Measurements from ENCODE around the gene ETDA. TPM values are rescaled to one million over a fixed set of nuclear protein-coding genes. Genes with fewer than 3 reads are reported as not detected.

ETDA gene
- total RNA-seq, 1 experiment from 2014 or later, result not detected

DNA sequence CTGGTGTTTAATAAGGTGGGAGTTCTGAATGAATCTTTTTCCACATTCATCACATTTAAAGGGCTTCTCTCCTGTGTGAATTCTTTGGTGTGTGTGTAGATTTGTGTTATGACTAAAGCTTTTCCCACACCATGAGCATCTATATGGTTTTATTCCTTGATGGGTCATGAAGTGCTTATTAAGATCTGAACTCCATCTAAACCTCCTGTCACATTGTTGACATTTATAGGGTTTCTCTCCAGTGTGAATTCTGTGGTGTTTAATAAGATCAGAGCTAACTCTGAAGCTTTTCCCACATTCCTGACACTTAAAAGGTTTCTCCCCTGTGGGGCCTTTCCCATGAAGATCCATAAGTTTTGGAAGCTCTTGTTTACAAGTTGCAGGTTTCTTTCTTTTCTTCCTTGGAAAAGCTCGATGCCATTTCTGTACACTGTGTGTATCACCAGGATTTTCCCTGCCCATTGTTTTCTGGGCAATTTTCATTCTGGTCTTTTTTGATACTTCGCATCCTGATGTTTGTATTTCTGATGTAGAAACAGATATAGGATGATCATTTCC lies 35.5 kb downstream of the ETDA start:
- H3K9me3 ChIP-seq (ENCODE audit: low read depth, low read length, poor library complexity, severe bottlenecking), result peaks cover 38% of the 10 kb centered on the region
- intact Hi-C loops (cut with micrococcal nuclease; ENCODE audit: unreplicated experiment), result no loop called here
- DNase-seq (ENCODE audit: low spot score), result no peak
- no peaks in the 10 kb centered on the region for H3K36me3 ChIP-seq (ENCODE audit: insufficient read depth, low read length, poor library complexity, severe bottlenecking)
- ChIA-PET POLR2A (ENCODE audit: low non-redundant PET) (no interaction called here), CTCF (no interaction called here)
- TF ChIP-seq EZH2 (IDR thresholded peaks at IDR 0.05; ENCODE audit: borderline replicate concordance, low read depth, low read length, poor library complexity, severe bottlenecking), result no peak
- TF ChIP-seq, protein P1, sequence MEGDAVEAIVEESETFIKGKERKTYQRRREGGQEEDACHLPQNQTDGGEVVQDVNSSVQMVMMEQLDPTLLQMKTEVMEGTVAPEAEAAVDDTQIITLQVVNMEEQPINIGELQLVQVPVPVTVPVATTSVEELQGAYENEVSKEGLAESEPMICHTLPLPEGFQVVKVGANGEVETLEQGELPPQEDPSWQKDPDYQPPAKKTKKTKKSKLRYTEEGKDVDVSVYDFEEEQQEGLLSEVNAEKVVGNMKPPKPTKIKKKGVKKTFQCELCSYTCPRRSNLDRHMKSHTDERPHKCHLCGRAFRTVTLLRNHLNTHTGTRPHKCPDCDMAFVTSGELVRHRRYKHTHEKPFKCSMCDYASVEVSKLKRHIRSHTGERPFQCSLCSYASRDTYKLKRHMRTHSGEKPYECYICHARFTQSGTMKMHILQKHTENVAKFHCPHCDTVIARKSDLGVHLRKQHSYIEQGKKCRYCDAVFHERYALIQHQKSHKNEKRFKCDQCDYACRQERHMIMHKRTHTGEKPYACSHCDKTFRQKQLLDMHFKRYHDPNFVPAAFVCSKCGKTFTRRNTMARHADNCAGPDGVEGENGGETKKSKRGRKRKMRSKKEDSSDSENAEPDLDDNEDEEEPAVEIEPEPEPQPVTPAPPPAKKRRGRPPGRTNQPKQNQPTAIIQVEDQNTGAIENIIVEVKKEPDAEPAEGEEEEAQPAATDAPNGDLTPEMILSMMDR (conservative IDR thresholded peaks at IDR 0.05; ENCODE audit: low read depth, low read length), result no peak
- BruUV-seq (replicated peaks), result no TSS peak
- H3K27ac ChIP-seq (ENCODE audit: low read depth, low read length, poor library complexity, severe bottlenecking), result no peak overlapping the region
- H3K4me1 ChIP-seq (ENCODE audit: insufficient read depth, low read length, poor library complexity, severe bottlenecking), result no peaks in the 10 kb centered on the region
- no peaks in the 10 kb centered on the region for H3K27me3 ChIP-seq (replicated peaks; ENCODE audit: insufficient read depth, low read depth, low read length, poor library complexity)
- H3K4me3 ChIP-seq (ENCODE audit: low read depth, low read length, poor library complexity, severe bottlenecking), result no peak overlapping the region

DNA sequence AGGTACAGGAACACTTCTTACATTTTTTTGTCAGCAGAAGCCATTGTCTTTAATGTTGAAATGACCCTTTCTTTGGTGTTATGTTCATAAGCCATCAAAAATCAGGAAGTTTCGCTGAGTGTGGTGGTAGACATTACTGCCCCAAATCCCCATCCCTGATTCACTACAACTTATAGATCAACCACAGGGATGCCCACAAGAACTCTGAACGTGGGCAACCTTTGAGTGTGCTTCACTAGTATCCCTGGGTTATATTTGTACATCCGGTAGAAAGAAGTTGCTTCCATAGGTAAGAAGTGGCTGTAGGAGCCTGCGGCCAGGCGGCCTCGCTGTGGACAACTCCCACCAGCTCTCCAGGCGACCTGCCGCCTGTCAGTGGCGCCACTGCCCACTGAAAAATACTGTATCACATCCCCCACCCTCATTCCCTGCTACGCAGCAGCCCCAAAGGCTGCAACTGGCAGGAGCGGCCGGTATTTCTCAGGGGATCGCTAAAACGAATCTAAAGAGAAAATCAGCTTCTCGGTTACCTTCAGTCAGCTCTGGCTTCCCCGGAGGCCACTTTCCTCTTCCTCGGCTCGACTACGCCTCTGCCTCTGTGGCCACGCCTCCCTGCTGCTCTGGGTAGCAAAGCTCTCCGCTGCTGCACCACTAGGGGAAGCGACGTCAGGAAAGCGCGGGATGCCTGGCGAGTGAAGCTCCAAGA lies 43.5 kb downstream of the ETDA start:
- H3K27ac ChIP-seq (ENCODE audit: low read depth, low read length, poor library complexity, severe bottlenecking), result no peak overlapping the region
- DNase-seq (ENCODE audit: low spot score), result no peak
- BruUV-seq (replicated peaks), result no TSS peak
- H3K4me3 ChIP-seq (ENCODE audit: low read depth, low read length, poor library complexity, severe bottlenecking), result no peak overlapping the region
- no peaks in the 10 kb centered on the region for H3K36me3 ChIP-seq (ENCODE audit: insufficient read depth, low read length, poor library complexity, severe bottlenecking)
- intact Hi-C loops (cut with micrococcal nuclease; ENCODE audit: unreplicated experiment), result no loop called here
- POLR2A ChIA-PET (ENCODE audit: low non-redundant PET), result no interaction called here
- H3K9me3 ChIP-seq (ENCODE audit: low read depth, low read length, poor library complexity, severe bottlenecking), result no peaks in the 10 kb centered on the region
- TF ChIP-seq EZH2 (IDR thresholded peaks at IDR 0.05; ENCODE audit: borderline replicate concordance, low read depth, low read length, poor library complexity, severe bottlenecking), result no peak
- no peaks in the 10 kb centered on the region for H3K4me1 ChIP-seq (ENCODE audit: insufficient read depth, low read length, poor library complexity, severe bottlenecking)
- no peaks in the 10 kb centered on the region for H3K27me3 ChIP-seq (replicated peaks; ENCODE audit: insufficient read depth, low read depth, low read length, poor library complexity)
- CTCF ChIA-PET, result no interaction called here

DNA sequence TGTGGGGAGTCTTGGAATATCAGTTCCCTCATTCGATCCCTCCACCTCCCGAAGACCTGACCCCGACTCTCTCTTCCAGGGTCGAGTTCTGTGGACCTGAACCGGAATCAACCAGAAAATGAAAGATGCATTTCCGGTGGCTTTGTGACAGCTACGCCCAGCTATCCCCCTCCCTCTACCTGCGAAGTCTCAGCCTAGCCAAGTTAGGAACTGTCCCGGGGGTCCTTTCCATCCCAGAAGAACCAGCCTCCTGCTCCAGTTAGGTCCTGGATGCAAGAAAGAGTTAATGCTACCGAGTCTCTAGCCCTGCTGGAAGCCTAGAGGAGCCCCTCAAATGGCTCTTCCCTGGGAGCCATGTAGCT lies 44.1 kb downstream of the ETDA start:
- CTCF ChIA-PET, result no interaction called here
- intact Hi-C loops (cut with micrococcal nuclease; ENCODE audit: unreplicated experiment), result no loop called here
- POLR2A ChIA-PET (ENCODE audit: low non-redundant PET), result no interaction called here

More for the DNA sequence above, 44.1 kb downstream of the ETDA start:
- no peaks in the 10 kb centered on the region for H3K9me3 ChIP-seq (ENCODE audit: low read depth, low read length, poor library complexity, severe bottlenecking)
- no peaks in the 10 kb centered on the region for H3K27me3 ChIP-seq (replicated peaks; ENCODE audit: insufficient read depth, low read depth, low read length, poor library complexity)
- H3K27ac ChIP-seq (ENCODE audit: low read depth, low read length, poor library complexity, severe bottlenecking), result no peak overlapping the region
- no peaks in the 10 kb centered on the region for H3K36me3 ChIP-seq (ENCODE audit: insufficient read depth, low read length, poor library complexity, severe bottlenecking)
- no peak overlapping the region for H3K4me3 ChIP-seq (ENCODE audit: low read depth, low read length, poor library complexity, severe bottlenecking)
- H3K4me1 ChIP-seq (ENCODE audit: insufficient read depth, low read length, poor library complexity, severe bottlenecking), result no peaks in the 10 kb centered on the region
- BruUV-seq (replicated peaks), result no TSS peak
- TF ChIP-seq, protein P1 (conservative IDR thresholded peaks at IDR 0.05; ENCODE audit: low read depth, low read length), result no peak
- no peak for TF ChIP-seq EZH2 (IDR thresholded peaks at IDR 0.05; ENCODE audit: borderline replicate concordance, low read depth, low read length, poor library complexity, severe bottlenecking)
- no peak for DNase-seq (ENCODE audit: low spot score)

All from A673 (cell line).